GM19238 (cell line): ENCODE measurements around the gene ARID1A.
A peak's percentile ranks its signal among the peaks of the same experiment; 100 is the strongest.
"Not testable (repeated sequence)": the region's sequence is repeated elsewhere in the genome, so short reads cannot be mapped to it uniquely, and the experiment has no call there.

ENCODE experiments used
- DNase-seq: peaks from one replicate; pipeline ENCODE4 v3.0.0; 2011; ENCODE audit warnings: low spot score; ENCODE audit not compliant: insufficient read length

The ARID1A gene

DNA sequence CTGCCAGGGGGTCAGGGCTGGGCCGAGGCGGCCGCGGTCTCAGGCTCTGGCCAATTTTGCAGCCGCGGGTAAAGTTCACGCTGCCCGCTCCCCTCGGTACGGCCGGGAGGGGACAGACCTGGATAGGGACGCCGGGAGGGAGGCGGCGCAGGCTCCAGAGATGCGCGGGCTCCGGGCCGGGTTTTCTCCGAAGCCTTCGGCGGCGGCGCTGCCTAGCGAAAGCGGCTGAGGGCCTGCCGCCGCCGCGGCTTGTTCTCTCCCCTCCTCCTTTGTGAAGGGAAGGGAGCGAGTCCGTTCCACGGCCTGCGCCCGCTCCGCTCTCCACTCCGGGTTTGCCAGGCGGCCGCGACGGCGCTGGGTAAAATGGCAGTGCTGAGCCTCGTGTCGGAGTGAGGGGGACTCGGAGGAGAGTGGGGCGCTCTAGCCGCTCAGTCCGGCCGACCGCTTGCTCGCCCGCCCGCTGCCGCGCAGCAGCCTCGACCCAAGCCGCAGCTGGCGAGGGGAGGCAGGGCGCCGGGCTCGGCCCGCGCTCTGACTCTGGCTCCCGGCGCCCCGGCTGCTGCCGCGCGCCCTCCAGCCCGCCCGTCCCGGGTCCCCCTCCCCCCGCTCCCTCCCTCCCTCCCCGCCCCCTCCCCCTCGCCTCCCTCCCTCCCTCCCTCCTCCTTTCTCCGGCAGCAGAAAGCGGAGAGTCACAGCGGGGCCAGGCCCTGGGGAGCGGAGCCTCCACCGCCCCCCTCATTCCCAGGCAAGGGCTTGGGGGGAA, at the start of gene ARID1A:
TSS of gene ARID1A (plus strand) at position 660 of the 763 bp plus-strand sequence. CDS start 389 bp downstream, outside the sequence.
- peak; percentile 69 for DNase-seq

DNA sequence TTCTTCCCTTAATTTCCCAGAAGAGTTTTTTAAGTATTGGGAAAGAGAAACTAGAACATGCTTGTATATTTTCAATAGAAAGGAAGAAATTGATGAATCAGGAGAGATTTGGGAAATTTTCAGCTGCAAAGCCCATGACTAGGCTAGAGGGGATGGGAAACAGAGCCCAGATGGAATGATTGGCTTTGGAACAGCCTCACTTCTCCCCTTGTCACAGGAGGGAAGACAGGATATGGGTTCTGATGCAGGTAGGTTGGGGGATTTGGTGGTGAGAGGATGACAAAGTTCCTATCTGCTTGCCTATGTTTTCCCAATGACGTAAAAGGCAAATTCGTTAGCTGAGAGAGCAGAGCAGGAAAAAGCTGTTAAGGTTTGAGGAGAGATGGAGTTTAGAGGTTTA, 31.0 kb upstream of the ARID1A start:
- DNase-seq: no peak

DNA sequence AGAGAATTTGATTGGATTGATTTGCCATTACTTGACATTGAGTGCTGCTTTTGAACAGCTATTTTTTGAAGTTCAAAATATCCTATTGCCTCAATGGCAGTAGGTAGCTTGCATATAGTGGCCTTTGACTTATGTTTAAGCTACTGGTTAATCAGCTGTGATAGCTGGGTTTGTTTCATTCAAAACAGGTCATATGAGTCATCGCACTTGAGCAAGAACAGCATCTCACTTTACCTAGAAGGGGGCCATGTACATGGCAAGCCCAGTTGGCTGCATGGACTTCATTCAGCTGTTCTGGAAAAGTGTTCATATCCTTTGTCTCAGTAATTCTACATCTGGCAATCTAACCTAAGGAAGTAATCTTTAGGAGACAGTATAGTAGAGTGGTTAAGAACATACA, 29.0 kb upstream of the ARID1A start:
- DNase-seq: no peak

DNA sequence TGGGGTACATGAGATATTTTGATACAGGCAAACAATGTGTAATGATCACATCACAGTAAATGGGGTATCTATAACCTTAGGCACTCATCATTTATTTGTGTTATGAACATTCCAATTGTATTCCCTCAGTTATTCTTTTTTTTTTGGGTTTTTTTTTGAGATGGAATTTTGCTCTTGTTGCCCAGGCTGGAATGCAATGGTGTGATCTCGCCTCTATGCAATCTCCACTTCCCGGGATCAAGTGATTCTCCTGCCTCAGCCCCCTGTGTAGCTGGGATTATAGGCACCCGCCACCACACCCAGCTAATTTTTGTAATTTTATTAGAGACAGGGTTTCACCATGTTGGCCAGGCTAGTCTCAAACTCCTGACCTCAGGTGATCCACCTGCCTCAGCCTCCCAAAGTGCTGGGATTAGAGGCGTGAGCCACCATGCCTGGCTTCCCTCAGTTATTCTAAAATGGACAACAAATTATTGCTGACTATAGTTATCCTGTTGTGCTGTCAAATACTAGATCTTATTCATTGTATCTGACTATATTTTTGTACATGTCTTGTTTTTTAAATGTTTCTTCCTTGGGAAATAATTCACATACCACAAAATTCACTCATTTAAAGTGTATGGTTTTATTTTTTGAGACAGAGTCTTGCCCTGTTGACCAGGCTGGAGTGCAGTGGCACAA, 27.6 kb upstream of the ARID1A start:
- not testable (repeated sequence) for DNase-seq

DNA sequence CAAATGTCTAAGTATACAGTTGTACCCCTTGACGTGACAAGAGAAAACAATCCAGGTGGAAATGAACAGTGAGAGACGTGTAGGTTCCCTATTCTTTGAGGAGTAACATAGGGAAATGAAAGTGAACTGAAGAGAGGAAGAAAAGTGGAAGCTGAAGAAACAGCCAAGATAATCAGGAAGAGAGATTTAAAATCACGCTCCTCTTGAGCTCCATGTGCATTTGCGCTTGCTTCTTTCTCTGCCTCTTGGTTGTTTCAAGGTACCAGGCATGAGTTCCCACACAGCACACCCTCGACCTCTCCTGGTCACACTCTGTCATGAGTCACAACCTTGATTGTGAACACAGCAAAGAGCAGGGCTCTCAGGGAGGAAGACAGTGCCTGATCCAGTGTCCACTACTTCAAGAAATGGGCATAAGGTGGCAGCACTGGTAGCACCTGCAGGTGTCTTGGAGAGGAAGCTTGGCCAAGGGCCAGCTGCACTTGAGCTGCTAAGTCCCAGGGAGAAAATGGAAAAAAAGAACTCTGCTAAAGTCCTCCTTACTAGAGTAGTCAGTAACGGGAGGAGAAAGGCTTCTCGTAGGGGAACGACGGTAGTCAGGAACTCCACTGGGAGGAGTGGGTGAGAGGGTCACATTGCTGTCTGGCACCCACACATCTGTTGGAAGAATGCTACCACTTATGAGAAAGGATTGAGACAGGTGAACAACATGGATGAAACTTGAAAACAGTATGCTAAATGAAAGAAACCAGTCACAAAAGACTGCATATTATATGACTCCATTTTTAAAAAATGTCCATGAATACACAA, 18.3 kb upstream of the ARID1A start:
- DNase-seq: peak; percentile 37

DNA sequence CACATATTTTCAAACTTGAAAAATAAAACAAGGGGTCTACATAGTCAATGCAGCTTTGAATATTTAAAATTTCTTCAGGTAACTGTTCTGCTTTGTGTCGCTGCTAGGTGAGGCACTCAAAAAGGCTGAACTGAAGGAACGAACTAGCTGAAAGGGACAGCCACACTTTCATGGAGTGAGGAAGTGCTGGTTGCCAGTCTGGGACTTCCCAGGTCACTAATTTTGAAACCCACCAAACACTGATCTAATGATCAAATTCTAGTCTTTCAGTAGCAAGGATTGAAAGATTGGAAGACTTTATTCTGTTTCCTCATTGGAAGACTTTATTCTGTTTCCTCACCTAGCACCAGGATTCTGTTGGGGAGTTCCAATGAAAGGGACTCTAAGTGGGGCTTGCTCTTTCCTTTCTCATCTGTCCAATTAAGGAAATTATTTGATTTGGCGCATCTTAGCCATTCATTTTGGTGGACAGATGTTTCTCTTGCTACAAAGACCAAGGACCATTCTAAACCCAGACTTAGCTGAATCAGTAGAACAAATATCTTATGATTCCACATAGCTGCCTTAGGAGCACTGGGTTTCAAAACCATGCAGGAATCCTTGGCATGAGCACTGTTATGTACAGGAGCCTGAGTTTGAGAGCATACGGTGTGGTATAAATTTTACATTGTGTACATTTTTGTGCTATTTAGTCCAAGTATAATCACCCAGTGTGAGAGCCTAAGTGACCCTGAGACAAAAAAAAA, 10.9 kb upstream of the ARID1A start:
- DNase-seq: no peak

DNA sequence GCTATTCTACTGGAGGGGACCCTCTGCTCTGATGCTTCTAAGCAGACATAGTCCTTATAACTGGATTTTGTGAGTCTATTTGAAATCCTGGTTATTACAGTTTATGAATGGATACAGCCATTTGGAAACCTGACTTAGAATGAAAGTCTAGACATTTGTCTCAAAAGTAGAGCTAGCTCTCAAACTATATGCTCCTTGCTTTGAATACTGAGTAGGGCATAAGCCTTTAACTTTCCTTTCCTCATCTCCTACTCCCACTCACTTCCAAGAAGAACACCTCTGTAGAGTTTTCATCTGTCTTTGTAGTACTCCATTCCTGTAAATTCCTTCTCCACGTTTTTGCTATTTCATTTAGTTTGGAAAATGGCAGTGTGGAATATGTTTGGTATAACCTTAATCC, 9.0 kb upstream of the ARID1A start:
- no peak for DNase-seq

DNA sequence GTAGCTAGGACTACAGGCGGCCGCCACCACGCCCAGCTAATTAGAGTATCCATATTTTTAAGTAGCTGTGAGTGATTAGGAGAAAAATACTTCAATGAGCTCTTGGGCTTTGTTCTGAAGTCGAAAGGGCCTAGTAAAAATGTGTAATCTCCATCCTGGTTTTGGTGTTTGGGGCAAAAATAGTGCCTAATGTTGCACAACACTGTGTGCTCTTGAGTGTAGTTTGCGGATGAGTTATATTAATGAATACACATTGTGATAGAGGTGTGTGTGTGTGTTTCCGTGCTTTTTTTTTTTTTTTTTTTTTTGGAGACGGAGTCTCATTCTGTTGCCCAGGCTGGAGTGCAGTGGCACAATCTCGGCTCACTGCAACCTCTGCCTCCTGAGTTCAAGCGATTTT, 6.3 kb upstream of the ARID1A start:
- DNase-seq: no peak

DNA sequence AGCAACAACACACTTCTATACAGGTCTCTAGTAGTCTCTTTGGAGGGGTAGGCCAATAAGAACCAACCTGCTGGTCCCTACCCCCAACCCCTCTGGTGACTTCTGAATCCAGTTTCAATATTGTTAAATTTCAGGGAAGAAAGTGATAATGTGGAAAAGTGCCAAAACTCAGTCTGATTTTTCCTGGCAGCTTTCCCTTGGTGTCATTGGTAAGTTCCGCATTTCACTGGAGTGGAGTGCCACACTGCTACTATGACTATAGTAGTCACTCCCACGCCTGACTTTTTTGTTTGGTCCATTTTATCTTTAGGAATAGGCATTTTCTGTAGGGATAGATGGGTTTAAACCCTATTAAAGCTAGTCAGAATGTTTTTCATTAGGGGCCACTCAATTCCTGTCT, 5.7 kb upstream of the ARID1A start:
- DNase-seq: no peak

DNA sequence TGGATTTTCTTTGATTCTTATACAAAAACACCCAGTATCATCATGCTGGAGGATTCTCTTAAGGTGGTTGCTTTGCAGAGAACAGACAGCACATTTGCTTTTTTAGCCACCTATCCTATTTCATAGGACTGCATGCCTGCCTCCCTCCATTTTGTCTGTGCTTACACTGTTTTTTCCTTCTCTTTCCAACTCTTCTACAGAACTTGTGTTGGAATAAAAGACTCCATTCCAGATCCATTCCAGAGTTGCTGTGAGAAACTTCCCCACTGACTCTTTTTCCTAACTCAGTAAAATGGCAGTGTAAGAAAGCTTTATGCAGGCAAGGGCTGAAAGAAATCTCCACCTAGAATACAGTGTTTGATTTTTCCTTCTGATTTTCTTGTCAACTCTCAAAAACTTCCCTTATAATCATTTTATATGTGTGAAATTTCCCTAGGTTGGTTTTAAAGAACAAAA, 5.2 kb upstream of the ARID1A start:
- no peak for DNase-seq

DNA sequence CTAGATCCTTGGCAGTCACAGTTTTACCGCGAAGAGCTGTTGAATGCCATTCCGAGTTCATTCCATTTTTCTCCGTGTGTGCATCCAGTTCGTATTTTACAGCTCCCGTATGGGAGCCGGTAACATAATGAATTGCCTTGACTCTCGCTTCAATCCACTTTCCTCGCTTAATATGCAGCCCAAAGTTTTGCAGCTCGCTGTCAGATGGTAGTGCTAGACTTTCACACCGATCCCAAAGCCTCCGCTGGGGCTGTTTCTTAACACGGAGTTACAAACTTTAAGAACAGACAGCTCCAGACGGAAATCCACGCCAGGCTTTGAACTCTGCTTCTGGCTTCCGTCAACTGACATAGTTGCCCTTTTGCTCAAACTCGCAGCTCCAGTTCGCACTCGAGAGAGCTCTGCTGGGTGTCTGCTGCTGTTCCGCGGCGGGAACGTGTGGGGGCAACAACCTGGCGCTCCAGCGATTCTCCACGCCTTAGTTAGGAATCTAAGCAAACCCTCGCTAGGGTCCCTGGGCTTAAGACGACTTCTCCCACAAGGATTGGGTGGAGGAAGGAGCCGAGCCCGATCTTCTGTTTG, 3.5 kb upstream of the ARID1A start:
- peak; percentile 70 for DNase-seq

DNA sequence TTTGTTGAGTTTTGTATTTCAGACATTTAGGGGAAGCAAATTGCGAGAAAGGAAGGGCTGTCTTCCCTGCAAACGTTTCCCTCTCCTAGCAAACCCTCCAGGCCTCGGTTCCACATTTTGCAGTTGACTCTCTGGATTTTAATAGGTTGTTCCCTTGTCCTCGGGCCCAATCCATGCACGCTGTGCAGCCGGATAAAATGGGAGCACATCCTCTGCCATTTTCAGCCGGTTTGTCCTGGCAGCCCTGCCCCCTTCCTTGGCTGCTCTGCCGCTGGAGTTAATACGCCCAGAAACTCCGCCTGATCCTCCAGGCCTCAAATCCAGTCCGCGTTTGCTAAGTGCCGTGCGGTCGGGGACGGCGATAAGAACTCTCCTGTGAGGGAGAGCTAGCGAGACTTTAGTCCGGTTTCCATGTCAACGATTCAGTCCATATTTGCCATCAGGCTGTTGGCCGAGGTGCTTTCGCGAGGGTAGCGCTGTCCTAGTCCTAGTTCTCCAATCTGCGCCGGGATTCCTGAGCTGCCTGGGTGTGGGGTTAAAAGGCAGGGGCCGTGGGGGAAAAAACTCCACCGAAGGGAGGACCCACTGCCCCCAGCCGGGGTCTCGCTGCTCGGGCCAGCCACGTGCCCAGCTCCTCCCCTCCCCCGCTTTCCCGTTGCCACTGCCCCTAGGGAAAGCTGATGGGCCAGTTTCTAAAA, 2.9 kb upstream of the ARID1A start:
- DNase-seq: peak; percentile 79

DNA sequence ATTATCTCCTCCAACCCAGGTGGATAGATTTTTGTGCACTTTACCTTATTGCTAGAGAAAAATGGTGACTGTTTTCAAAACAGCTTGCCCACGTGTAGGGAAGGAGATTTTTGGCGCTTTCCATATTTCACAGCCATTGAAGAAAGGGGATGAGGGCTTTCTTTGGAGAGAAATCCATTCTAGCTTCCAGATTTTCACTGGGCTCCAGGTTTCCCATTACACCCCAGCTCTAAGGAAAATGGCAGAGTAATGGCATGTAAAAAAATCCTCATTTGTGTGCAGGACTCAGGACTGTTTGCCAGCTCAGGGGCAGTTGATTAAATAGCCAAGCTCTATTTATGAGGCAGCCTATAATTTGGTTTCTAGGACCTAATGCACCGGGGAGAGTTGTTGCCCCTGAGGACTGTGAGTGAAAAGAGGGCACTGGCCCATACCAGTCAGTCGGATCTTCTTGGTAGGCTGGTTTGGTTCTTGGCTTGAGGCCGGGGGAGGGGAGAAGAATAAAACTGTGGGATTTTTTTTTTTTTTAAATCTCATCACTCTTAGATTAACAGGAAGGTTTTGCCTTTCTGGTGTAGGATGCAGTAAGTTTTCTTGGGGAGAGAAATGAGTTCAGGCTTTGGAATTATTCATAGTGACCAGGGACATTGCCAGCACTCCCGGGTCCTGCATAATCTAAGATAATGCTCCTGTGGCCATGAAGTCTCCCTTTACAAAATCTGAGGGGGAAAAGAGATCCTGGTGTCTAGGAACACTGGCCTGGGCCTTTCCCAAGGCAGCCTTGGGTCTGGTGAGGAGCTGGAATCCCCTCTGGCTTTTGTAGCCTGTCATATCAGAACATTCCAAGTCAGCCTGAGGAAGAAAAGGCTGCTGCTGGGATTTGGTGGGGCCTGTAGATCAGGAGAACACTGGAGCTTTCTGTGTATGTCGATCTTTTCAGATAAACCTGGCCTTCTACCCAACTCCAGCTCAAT, 1.9 kb upstream of the ARID1A start:
- DNase-seq: no peak

DNA sequence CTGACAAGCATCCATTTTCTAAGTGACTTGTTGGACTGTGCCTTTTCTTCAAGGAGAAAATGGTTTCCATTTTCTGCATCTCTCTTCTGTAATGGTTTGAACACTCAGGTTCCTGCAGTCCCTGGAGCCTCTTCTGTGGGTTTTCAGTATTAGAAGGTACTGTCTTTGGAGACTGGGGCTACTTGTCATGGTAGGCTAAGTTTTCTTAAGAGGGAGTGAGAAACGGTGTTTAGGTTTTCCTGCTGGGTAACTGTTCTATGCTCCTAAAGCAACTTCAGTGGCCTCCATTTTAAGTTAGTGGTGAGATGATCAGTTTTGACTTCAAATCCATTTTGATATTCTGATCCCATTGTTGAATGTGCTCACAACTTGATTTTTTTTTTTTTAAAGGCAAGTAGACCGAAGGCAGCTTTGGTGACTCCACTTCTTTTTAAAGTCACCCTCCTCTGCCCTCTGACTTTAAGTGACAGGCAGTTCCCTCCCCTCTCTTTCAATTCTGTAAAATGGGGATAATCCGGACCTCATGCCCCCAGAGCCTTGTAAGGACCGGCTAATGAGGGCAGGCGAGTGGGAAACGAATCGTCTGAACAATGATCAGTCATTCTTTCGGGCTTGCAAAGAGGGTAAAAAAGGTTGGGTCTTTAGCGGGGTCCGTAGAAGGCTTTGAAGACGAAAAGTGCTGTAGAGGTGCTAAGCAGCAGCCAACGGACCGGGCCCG, 1.0 kb upstream of the ARID1A start:
- DNase-seq: no peak

DNA sequence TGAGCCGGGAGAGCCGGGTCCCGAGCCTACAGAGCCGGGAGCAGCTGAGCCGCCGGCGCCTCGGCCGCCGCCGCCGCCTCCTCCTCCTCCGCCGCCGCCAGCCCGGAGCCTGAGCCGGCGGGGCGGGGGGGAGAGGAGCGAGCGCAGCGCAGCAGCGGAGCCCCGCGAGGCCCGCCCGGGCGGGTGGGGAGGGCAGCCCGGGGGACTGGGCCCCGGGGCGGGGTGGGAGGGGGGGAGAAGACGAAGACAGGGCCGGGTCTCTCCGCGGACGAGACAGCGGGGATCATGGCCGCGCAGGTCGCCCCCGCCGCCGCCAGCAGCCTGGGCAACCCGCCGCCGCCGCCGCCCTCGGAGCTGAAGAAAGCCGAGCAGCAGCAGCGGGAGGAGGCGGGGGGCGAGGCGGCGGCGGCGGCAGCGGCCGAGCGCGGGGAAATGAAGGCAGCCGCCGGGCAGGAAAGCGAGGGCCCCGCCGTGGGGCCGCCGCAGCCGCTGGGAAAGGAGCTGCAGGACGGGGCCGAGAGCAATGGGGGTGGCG, 371 bp downstream of the ARID1A start:
- no peak for DNase-seq

DNA sequence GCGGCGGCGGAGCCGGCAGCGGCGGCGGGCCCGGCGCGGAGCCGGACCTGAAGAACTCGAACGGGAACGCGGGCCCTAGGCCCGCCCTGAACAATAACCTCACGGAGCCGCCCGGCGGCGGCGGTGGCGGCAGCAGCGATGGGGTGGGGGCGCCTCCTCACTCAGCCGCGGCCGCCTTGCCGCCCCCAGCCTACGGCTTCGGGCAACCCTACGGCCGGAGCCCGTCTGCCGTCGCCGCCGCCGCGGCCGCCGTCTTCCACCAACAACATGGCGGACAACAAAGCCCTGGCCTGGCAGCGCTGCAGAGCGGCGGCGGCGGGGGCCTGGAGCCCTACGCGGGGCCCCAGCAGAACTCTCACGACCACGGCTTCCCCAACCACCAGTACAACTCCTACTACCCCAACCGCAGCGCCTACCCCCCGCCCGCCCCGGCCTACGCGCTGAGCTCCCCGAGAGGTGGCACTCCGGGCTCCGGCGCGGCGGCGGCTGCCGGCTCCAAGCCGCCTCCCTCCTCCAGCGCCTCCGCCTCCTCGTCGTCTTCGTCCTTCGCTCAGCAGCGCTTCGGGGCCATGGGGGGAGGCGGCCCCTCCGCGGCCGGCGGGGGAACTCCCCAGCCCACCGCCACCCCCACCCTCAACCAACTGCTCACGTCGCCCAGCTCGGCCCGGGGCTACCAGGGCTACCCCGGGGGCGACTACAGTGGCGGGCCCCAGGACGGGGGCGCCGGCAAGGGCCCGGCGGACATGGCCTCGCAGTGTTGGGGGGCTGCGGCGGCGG, 1.0 kb downstream of the ARID1A start:
- peak; percentile 27 for DNase-seq

DNA sequence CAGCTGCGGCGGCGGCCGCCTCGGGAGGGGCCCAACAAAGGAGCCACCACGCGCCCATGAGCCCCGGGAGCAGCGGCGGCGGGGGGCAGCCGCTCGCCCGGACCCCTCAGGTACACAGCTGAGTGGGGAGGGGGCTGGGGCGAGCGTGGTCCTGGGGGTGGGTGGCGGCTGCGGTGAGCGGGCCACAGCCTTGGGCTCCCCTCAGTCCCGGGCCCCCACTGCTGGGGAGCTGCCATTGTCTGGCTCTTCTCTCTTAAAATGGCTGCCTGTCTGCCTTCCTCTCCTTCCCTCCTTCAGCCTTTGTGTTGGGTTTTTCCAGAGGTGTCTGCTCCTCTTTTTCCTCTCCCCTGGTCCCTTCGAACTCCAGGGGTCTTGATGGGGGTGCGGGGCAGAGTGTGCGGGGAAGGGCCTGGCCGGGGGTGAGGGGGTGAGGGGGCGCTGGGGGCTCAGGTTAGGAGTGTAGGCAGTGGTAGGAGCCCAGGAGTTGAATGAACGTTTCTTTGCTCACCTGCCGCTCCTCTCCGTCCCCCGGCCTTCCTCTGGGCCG, 1.7 kb downstream of the ARID1A start:
- no peak for DNase-seq
